HG02981 (cell line): ENCODE measurements around the gene FAM24A.
"Not testable (repeated sequence)": the region's sequence is repeated elsewhere in the genome, so short reads cannot be mapped to it uniquely, and the experiment has no call there.

ENCODE experiments used
- ATAC-seq: cut with Tn5 transposase; IDR thresholded peaks from one replicate; pipeline ENCODE4 v1.9.1; 2021; ENCODE audit warnings: mild to moderate bottlenecking, moderate library complexity; ENCODE audit not compliant: unreplicated experiment

Gene FAM24A, protein sequence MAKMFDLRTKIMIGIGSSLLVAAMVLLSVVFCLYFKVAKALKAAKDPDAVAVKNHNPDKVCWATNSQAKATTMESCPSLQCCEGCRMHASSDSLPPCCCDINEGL

DNA sequence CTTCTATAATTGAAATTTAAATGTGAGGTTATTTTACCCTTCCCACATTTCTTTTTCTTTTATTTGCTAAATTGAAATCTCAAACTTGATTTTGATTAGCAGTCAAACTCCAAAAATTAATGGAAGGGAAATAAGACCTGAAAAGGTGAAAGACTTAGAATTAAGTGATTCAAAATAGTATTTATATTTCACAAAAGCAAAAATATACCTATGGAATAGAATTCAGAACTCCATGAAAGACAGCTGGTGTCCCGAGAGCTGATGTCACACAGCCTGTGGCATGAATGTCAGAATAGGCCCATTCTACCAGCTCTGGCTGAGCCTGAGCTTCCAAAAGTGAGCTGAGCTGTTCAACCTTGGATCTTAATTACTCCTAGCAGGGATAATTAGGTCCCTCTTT lies at the start of gene FAM24A:
Gene FAM24A, plus strand, starts transcription at position 301 of the 400 bp plus-strand sequence. CDS start 1,025 bp downstream, outside the sequence.
- ATAC-seq: no peak

DNA sequence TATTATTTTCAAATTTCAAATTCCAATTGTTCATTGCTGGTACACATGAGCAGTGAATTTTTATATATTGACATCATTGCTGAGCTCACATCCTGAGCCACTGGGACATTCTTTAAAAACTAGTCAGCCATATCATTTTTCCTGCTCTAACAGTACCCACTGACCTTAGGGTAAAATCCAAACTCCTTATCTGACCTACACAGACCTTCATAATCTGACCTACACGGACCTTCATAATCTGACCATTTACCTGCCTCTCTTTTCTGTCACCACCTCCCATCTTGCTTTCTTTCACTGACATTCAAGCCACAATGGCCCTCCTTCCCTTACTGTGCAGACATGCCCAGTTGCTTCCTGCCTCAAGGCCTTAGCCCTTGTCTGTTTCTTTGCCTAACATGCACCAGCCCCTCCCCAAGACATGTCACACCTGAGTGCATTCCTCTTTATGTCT lies 48.7 kb upstream of the FAM24A start:
- no peak for ATAC-seq

DNA sequence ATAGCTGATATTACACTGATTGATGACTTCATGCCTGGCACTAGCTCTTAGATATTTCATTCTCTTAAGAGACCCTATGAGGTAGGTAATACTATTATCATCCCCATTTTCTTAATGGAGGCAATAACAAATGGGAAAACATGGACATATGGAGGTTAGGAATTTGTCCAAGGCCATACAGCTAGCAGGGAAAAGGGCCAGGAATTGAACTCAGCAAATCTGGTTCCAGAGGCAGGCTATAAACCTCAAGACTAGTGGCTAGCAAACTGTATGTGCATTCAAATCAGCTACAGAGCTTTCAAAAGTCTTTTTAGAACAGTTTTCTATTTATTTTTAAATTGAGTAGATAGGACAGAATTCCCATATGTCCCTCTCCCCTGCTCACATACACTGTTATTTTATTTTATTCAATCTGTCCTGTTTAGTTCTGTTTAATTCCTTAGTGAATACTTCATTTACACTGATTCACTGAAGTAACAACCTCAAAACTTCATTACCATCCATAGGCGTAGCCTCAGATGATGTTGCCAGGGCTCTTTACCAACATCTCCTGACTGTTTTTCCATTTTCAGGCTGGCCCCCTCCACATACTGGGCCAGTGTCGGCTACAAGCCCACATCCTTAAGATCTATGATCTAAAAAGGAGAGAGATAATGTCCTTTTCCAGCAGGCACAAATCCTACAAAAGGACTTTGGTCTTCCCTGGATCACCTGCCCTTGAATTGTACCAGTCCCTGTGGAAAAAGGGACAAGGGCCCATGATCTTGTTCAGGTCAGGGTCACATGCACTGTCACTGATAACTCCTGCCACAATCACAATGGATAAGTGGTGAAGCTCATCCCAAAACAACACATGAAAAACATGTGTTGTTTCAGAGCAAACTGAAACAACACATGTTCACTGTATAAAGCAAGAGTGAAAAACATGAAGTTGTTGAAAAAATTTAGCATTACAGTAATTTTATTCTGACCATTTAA lies 46.9 kb upstream of the FAM24A start:
- ATAC-seq: no peak

DNA sequence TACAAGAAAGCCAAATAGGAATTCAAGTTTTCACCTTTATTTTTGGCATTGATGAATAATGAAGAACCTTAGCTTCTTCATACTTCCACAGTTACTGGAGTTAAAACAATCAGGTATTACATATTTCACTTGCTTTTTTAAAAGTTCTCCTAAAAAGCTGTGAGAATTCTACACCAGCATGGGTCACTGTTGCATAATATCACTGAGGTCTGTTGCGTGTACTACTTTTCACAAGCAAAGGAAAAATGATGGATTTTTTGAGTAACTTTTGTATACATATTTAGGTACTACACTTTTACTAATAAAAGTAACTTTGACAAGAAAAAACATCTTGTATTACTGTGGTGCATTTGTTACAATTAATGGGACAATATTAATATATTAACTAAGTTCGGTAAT lies 46.2 kb upstream of the FAM24A start:
- ATAC-seq: no peak

DNA sequence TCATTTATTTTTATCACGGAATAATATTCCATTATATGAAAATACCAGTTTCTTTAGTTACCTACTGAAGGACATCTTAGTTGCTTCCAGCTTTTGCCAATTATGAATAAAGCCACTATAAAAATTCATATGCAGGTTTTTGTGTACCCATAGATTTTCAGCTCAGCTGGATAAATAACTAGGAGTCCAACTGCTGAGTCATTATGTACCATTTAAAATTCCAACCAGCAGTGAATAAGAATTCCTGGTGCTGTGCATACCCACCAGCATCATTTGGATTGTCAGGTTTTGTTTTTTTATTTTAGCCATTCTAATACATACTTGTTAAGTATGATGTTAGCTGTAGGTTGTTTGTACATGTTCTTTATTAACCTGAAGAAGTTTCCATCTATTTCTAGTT lies 45.5 kb upstream of the FAM24A start:
- ATAC-seq: no peak

DNA sequence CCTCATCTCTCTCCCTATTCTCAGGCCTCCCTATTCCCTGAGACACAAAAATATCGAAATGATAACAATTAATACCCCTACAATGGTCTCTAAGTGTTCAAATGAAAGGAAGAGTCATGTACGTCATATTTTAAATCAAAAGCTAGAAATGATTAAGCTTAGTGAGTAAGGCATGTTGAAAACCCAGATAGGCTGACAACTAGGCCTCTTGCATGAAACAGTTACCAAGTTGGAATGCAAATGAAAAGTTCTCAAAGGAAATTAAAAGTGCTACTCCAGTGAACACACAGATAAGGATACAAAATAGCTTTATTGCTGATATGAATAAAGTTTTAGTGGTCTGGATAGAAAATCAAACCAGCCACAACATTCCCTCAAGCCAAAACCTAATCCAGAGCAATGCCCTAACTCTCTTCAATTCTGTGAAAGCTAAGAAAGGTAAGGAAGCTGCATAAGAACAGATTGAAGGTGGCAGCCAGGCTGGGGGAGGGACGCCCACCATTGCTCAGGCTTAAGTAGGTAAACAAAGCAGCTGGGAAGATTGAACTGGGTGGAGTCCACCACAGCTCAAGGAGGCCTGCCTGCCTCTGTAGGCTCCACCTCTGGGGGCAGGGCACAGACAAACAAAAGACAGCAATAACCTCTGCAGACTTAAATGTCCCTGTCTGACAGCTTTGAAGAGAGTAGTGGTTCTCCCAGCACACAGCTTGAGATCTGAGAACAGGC lies 43.5 kb upstream of the FAM24A start:
- not testable (repeated sequence) for ATAC-seq

DNA sequence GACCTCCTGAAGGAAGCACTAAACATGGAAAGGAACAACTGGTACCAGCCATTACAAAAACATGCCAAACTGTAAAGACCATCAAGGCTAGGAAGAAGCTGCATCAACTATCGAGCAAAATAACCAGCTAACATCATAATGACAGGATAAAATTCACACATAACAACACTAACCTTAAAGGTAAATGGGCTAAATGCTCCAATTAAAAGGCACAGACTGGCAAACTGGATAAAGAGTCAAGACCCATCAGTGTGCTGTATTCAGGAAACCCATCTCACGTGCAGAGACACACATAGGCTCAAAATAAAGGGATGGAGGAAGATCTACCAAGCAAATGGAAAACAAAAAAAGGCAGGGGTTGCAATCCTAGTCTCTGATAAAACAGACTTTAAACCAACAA lies 41.6 kb upstream of the FAM24A start:
- ATAC-seq: not testable (repeated sequence)

DNA sequence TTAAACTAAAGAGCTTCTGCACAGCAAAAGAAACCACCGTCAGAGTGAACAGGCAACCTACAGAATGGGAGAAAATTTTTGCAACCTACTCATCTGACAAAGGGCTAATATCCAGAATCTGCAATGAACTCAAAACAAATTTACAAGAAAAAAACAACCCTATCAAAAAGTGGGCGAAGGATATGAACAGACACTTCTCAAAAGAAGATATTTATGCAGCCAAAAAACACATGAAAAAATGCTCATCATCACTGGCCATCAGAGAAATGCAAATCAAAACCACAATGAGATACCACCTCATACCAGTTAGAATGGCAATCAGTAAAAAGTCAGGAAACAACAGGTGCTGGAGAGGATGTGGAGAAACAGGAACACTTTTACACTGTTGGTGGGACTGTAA lies 38.5 kb upstream of the FAM24A start:
- not testable (repeated sequence) for ATAC-seq

DNA sequence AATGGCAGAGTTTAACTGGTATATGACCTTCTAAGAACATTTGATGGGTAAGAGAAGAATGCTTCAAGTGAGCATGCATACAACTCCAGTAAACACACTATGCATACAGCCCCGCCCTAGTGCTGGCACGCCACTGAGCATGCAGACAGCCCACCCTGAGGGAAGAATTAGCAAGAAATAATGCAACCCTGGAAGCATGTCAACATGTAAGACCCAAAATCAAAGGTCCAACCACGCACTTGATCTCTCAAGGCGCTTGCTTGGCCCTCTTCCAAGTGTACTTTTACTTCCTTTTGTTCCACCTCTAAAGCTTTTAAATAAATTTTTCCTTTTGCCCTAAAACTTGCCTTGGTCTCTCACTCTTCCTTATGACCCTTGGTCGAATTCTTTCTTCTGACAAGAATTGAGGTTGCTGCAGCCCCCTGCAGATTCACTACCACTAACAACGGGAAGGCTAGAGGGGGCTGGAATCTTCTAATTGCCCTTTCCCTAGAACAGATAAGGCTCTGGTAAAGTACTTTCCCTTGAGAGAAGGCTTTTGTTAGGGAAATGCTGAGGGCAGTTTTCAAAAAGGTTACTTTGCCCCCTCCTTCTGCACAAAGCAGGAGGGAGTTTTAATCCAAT lies 34.5 kb upstream of the FAM24A start:
- no peak for ATAC-seq

DNA sequence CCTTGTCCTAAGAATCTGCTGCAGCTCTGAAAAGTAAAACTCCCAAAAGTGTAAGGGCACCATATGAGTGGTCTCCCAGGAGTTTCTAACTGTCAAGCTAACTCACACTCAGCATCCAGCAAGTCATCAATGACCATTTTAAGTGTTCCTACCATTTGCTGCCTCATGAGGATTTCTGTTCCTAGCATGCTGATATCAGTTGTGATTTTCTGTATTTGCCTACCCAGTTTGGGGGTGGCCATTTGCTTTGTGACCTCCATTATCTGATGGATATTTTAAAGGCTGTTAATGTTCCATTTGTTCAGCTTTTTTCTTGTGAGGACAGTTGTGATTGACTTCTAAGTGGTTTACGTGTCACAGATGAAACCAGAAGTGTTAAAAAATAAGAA lies 33.9 kb upstream of the FAM24A start:
- no peak for ATAC-seq

DNA sequence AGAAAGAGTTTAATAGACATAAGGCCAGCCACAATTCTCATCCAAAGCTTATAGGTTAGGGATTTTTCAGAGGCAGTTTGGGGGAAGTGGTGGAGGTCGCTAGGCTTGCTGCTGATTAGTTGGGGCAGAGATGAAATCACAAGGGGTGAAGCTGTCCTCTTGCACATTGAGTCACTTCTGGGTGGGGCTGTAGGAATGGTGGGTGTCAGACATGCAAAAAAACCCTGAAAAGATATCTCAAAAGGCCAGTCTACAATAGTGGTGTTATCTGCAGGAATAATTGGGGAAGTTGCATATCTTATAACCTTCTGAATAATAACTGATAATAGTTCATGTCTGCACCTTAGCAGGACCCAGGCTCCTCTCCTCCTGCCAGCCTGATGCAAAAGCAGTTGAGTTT lies 33.1 kb upstream of the FAM24A start:
- ATAC-seq: no peak

DNA sequence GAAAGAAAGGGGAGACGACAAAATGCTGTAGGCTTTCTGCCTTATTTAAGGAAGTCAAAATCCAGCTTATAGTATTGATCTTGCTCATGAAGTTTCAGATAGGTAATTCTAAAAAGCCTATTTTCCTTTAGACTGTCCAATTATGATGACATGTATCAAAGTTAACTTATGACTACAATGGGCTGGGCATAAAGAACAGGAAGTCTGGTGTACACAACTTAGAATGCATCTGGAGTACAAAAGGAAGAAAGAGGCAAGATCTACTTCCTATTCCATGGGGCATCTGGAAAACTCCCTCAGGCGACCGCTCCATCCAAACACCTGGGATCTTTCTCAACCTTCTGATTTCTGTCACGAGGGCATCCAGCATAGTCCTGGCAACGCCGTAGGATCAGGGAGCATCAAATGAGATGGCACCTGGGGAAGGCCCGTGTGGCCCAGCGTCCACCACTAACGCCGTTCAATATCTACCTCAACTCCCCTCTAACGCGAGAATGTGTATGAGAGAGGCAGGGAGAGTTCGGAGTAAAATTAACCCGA lies 31.5 kb upstream of the FAM24A start:
- ATAC-seq: no peak

DNA sequence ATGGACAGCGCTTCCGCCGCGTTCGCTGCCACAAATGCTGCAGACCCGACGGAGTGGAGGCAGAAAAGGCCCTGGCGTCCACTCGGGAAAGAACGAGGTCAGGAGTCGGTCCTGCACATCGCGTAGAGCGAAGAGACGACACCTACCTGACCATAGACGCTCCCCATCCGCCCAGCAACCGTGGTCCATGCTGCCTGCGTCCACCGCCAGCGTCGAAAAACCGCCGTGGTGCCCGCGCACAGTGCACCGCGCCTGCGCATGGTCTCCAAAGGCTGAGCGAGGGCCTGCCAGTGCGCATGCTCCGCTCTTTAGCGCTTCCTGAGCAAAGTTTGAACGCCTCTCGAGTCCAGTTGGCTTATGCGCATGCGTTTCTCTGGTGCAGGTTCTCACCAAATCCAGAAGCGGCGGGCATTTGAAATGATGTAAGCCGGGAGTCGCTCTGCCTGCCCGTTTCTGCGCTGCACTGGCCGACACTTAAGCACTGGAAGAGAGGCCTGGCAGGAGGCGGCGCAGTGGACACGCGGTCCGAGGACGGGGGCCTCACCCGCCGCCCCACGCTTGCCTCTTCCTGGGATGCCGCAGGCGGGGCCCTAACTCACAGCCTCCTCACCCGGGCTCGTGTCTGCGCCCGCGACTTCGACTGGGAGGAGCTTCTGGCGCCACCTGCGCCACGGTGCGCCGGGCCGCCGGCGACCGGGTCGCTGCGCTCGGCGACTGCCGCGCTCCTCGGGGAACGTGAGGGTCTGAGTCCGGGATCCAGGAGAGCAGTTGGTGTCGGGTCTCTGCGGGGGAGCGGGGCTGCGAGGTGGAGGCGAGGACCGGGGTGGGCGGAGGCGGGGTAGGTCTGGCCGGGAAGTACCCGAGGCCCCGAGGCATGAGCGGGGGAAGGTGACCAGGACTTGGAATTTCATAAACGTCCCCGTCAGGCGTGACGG lies 30.8 kb upstream of the FAM24A start, which contains the start of gene FAM24B:
Gene FAM24B, minus strand, starts transcription at position 243 of the 935 bp plus-strand sequence. CDS start 29,066 bp downstream, outside the sequence.
- peak; percentile 77 for ATAC-seq

DNA sequence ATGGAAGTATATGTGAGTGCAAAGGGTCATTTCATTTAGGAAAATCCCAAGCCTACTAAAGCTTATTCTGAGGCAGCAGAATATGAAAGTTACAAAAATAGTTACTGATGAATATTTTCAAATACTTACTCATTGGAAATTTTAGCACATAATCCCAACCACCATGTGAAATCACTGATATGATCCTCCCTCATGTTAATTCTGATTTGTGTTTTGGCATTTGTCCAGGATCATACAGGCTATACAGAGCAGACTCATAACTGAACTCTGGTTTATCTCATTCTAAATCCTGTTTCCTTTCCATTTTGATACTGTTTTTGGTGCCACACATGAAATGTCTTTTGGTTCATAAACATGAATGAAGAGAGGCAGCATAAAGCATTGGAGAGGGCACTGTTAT lies 27.6 kb upstream of the FAM24A start:
- no peak for ATAC-seq

DNA sequence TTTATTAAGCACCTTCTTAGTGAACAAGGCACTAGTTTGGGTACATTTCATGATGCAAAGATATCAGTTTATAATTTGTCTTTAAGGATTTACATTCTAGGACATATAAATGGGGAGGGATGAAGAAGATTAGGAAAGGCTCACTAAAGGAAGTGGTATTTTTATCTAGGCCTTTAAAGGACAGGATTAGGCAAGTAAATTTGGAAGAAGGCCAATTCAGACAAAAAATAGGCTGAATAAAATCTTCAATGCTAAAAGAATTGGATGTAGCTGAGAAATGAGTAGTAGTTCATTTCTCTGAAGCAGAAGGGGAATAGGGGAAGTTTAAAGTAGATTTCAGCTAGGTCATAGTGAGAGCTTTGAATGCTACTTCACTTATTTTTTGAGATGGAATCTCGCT lies 26.2 kb upstream of the FAM24A start:
- no peak for ATAC-seq

DNA sequence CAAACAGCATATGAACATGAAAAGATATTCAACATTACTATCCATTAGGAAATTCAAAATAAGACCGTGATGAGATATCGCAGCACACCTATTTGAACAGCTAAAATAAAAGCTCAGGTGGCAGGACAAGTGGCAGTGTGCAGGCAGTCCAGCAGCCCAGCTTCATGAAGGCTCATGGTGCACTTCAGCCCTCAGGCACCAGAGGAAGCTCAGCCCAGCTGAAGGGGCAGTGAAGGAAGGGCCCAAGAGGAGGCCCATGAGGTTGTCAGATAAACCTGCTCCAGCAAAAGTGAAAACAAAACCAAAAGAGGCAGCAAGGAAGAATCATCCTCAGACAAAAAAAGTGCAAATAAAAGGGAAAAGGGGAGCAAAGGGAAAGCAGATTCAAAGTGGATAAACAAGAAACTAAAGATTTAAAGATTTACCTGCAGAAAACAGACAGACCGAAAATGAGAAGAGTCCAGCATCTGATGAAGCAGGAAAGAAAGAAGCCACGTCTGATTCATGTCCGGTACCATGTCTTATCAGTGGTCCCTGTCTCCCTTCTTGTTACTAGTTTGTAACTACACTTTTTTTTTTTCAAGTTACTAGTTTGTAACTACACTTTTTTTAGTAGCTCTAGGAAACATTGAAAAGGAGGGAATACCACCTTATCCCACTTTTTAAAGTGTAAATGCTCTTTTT lies 16.0 kb upstream of the FAM24A start:
- no peak for ATAC-seq

DNA sequence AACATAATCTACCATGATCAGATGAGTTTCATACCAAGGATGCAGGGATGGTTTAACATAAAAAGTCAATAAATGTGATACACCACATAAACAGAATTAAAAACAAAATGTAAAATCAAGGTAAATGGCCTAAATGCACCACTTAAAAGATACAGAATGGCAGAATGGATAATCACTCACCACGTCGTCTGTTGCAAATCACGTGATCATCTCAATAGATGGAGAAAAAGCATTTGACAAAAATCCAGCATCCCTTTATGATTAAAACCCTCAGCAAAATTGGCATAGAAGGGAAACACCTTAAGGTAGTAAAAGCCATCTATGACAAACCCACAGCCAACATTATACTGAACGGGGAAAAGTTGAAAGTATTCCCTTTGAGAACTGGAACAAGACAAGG lies 6.5 kb upstream of the FAM24A start:
- not testable (repeated sequence) for ATAC-seq

DNA sequence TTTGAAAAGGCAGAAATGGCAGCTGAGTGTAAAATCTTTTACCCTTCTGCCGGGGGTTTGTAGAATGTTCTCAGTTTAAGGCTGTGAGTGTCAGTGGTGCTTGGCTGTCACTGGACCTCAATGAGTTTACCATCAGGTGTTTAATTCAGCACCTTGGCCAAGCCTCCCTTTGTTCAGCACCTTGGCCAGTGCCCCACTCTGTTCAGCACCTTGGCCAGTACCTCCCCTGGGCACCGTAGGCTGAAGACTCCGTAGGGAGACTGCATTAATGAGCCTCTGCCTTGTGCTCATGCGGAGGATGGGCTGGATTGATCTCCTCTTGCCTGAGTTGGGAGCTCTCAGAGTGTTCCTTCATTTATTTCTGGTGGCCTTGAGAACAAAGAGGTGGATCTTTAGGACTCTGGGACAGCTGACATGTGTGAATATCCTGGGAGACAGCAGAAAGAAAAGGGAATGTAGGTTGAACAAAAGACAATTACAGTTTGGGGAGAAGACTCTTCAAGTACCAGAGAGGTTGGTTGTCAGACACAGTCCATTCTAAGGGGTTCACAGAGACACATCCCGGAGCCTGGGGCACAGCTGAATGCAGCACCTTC lies 1.6 kb downstream of the FAM24A start:
- no peak for ATAC-seq

DNA sequence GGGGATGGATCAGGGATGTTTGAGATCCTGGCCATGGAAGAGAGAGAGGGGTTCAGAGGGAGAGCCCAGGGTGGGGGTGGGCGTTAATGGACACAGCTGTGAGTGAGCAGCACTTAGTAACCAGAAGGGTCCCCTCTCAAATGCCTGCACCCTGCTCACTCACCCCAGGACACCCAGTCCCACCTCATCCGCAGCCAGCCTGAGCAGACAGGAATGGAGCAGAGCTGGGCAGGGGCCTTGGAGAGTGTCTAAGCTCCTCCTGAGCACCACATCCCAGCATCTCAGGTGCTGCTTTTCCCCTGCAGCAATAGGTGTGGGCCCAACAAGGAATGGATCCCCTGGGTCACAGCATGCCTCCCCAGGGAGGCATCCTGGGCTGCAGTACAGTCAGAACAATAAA lies 5.3 kb downstream of the FAM24A start:
- no peak for ATAC-seq
